MG63 (cell line): ENCODE results near the gene LZTS2. TPM values are rescaled to one million over a fixed set of nuclear protein-coding genes. Genes with fewer than 3 reads are reported as not detected.
"Not testable (repeated sequence)": the region's sequence is repeated elsewhere in the genome, so short reads cannot be mapped to it uniquely, and the experiment has no call there.

Experiments
- DNase-seq: peaks from one replicate; pipeline ENCODE4 v3.0.0-alpha.2; 2020
- H3K27me3 ChIP-seq: fragments of 250-450 bp; sonication (Bioruptor Pico); 2 replicates; pipeline ENCODE4 v1.5.1; 2020; ENCODE audit warnings: mild to moderate bottlenecking, moderate library complexity
- H3K36me3 ChIP-seq: fragments of 250-450 bp; sonication (Bioruptor Pico); 2 replicates; pipeline ENCODE4 v1.5.1; 2020; ENCODE audit warnings: mild to moderate bottlenecking, moderate library complexity
- H3K4me3 ChIP-seq: fragments of 250-450 bp; sonication (Bioruptor Pico); 2 replicates; pipeline ENCODE4 v1.5.1; 2020; ENCODE audit warnings: mild to moderate bottlenecking, moderate library complexity
- H3K9me3 ChIP-seq: fragments of 250-450 bp; sonication (Bioruptor Pico); 2 replicates; pipeline ENCODE4 v1.5.1; 2020; ENCODE audit warnings: mild to moderate bottlenecking, moderate library complexity
- total RNA-seq: library from RNA; depleted of rRNA; stranded (reverse); fragments of >200 nt; shearing (Covaris generic); gene quantifications from 2 replicates; pipeline ENCODE4 v1.2.3, GENCODE V29; 2014; ENCODE audit warnings: low replicate concordance

Gene LZTS2
- total RNA-seq, 1 experiment from 2014 or later = 64.4 TPM

GRCh38 chr10:101031796-101032636, 32.4 kb downstream of the LZTS2 start:
- peak overlapping the region; percentile 67 for H3K4me3 ChIP-seq
- peak; percentile 73 for DNase-seq
- no peaks in the 10 kb centered on the region for H3K27me3 ChIP-seq
- peaks cover 20% of the 10 kb centered on the region for H3K36me3 ChIP-seq
- no peaks in the 10 kb centered on the region for H3K9me3 ChIP-seq

- peaks cover 27% of the 10 kb centered on the region for H3K36me3 ChIP-seq
- H3K27me3 ChIP-seq = no peaks in the 10 kb centered on the region
- DNase-seq = peak; percentile 91
- H3K4me3 ChIP-seq = peak overlapping the region; percentile 67
- no peaks in the 10 kb centered on the region for H3K9me3 ChIP-seq
These were observed 33.1 kb downstream of the LZTS2 start for GRCh38 chr10:101032637-101033224.

GRCh38 chr10:101033276-101033675, 33.7 kb downstream of the LZTS2 start:
- H3K36me3 ChIP-seq = peaks cover 33% of the 10 kb centered on the region
- no peak for DNase-seq
- no peaks in the 10 kb centered on the region for H3K9me3 ChIP-seq
- H3K4me3 ChIP-seq = peak overlapping the region; percentile 67
- H3K27me3 ChIP-seq = no peaks in the 10 kb centered on the region

- peaks cover 35% of the 10 kb centered on the region for H3K36me3 ChIP-seq
- not testable (repeated sequence) for DNase-seq, H3K4me3 ChIP-seq, H3K27me3 ChIP-seq, H3K9me3 ChIP-seq
These were observed 34.8 kb downstream of the LZTS2 start for GRCh38 chr10:101034404-101034803.

- no peaks in the 10 kb centered on the region for H3K9me3 ChIP-seq
- no peak overlapping the region for H3K4me3 ChIP-seq
- no peak for DNase-seq
- peaks cover 35% of the 10 kb centered on the region for H3K36me3 ChIP-seq
- H3K27me3 ChIP-seq = no peaks in the 10 kb centered on the region
These were observed 35.7 kb downstream of the LZTS2 start for GRCh38 chr10:101035314-101035713.

- DNase-seq = no peak
- Histone ChIP-seq H3K36me3 (peaks cover 35% of the 10 kb centered on the region), H3K27me3 (no peaks in the 10 kb centered on the region), H3K9me3 (no peaks in the 10 kb centered on the region), H3K4me3 (no peak overlapping the region)
These were observed 36.5 kb downstream of the LZTS2 start for GRCh38 chr10:101035916-101036702.

GRCh38 chr10:101036726-101037125, 37.1 kb downstream of the LZTS2 start:
- peaks cover 35% of the 10 kb centered on the region for H3K36me3 ChIP-seq
- no peaks in the 10 kb centered on the region for H3K27me3 ChIP-seq
- H3K4me3 ChIP-seq = no peak overlapping the region
- DNase-seq = no peak
- H3K9me3 ChIP-seq = no peaks in the 10 kb centered on the region

GRCh38 chr10:101038484-101038883, 38.9 kb downstream of the LZTS2 start:
- no peak overlapping the region for H3K4me3 ChIP-seq
- no peak for DNase-seq
- peaks cover 33% of the 10 kb centered on the region for H3K36me3 ChIP-seq
- no peaks in the 10 kb centered on the region for H3K27me3 ChIP-seq
- no peaks in the 10 kb centered on the region for H3K9me3 ChIP-seq

- no peaks in the 10 kb centered on the region for H3K27me3 ChIP-seq
- no peaks in the 10 kb centered on the region for H3K9me3 ChIP-seq
- H3K36me3 ChIP-seq = peaks cover 28% of the 10 kb centered on the region
- DNase-seq = no peak
- H3K4me3 ChIP-seq = no peak overlapping the region
These were observed 40.5 kb downstream of the LZTS2 start for GRCh38 chr10:101040061-101040460.

GRCh38 chr10:101040851-101041250, 41.2 kb downstream of the LZTS2 start:
- no peak for DNase-seq
- Histone ChIP-seq H3K9me3 (no peaks in the 10 kb centered on the region), H3K27me3 (no peaks in the 10 kb centered on the region), H3K36me3 (peaks cover 26% of the 10 kb centered on the region), H3K4me3 (no peak overlapping the region)

- DNase-seq = peak; percentile 71
- no peaks in the 10 kb centered on the region for H3K9me3 ChIP-seq
- peaks cover 25% of the 10 kb centered on the region for H3K36me3 ChIP-seq
These were observed 41.7 kb downstream of the LZTS2 start for GRCh38 chr10:101041252-101041761.

GRCh38 chr10:101042118-101042517, 42.5 kb downstream of the LZTS2 start:
- Histone ChIP-seq H3K27me3 (no peaks in the 10 kb centered on the region), H3K9me3 (no peaks in the 10 kb centered on the region), H3K36me3 (peaks cover 16% of the 10 kb centered on the region), H3K4me3 (peak overlapping the region; percentile 61)
- no peak for DNase-seq

More at GRCh38 chr10:101041252-101041761, 41.7 kb downstream of the LZTS2 start:
- Histone ChIP-seq H3K27me3 (no peaks in the 10 kb centered on the region), H3K4me3 (no peak overlapping the region)

GRCh38 chr10:101042667-101043362, 43.2 kb downstream of the LZTS2 start:
- DNase-seq = peak; percentile 98
- Histone ChIP-seq H3K36me3 (peaks cover 9% of the 10 kb centered on the region), H3K4me3 (peak overlapping the region; percentile 61), H3K9me3 (no peaks in the 10 kb centered on the region), H3K27me3 (no peaks in the 10 kb centered on the region)

- no peaks in the 10 kb centered on the region for H3K27me3 ChIP-seq
- peak overlapping the region; percentile 61 for H3K4me3 ChIP-seq
- H3K9me3 ChIP-seq = no peaks in the 10 kb centered on the region
- H3K36me3 ChIP-seq = peaks cover 4% of the 10 kb centered on the region
- DNase-seq = no peak
These were observed 43.7 kb downstream of the LZTS2 start for GRCh38 chr10:101043363-101043707.

- Histone ChIP-seq H3K27me3 (no peaks in the 10 kb centered on the region), H3K9me3 (no peaks in the 10 kb centered on the region), H3K4me3 (no peak overlapping the region; the same call in 1 of the 2 replicates), H3K36me3 (peaks cover 3% of the 10 kb centered on the region; the same call in 1 of the 2 replicates)
- no peak for DNase-seq
These were observed 44.5 kb downstream of the LZTS2 start for GRCh38 chr10:101044117-101044516.
